ENCODE data around the gene SAA2.
"Not testable (repeated sequence)": the region's sequence is repeated elsewhere in the genome, so short reads cannot be mapped to it uniquely, and the experiment has no call there.

SAA2 gene

DNA sequence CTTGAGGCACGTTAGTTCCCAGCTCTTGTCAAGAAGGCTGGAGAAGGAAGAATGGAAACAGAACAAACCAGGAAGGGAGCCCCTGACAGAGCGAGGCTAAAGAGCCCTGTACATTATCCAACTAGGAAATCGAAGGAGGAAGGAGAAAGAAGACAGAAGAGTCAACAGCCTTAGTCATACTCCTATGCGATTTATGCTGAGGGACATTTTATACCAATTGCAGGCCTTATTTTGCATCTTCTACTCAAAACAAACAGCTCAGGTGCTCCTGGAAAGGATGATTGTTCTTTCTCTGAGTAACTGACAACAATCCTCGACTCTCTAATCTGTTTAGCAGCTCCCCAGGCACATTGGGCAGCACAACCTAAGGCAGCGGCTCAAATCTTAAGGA is 1.3 kb downstream of the SAA2 start:
- DNase-seq (ENCODE audit: low read depth): not testable (repeated sequence)

DNA sequence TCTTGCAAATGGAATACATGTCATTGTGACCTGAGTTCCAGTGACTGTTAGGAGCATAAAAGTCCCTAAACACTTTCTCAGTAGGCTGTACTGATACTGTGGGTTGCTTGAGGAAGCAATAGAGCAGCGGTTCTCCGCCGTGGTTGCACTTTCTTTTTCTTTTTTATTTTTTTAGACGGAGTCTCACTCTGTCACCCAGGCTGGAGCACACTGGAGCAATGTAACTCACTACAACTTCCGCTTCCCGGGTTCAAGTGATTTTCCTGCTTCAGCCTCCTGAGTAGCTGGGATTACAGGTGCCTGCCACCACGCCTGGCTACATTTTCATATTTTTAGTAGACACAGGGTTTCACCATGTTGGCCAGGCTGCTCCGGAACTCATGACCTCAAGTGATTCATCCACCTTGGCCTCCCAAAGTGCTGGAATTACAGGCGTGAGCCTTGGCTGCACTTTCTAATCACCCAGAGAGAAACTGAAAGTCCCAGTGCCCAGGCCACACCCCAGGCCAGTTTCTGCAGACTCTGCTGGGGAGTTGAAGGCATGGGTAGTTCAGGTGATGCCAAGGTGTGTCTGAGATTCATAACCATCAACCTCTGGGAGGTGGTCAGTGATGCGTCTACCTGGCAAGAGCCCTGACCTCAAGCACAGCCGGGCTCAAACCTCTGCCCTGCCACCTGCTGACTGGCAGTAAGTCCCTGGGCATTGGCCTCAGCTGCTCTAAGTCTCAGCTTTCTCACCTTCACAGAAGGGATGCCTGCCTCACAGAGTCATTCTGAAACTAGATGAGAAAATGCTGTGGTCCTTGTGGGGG is 1.9 kb downstream of the SAA2 start:
- not testable (repeated sequence) for DNase-seq (ENCODE audit: low read depth)

DNA sequence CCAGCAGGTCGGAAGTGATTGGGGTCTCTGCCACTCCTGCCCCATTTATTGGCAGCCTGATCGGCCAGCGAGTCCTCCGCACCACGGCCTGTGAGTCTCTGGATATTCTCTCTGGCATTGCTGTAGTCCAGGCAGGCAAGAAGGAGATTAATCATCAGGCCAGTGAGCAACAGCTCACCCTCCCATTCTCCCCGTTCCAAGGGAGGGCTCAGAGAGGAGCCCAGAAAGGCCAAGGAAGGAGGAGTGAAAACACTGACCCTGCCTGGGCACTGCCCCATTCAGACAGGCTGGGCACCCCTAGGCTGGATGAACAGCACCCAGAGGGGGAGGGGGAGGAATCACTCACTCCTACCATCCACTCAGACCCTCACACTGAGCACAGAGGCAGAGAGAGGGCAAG is 3.1 kb downstream of the SAA2 start:
- no peak for DNase-seq (ENCODE audit: low read depth)

DNA sequence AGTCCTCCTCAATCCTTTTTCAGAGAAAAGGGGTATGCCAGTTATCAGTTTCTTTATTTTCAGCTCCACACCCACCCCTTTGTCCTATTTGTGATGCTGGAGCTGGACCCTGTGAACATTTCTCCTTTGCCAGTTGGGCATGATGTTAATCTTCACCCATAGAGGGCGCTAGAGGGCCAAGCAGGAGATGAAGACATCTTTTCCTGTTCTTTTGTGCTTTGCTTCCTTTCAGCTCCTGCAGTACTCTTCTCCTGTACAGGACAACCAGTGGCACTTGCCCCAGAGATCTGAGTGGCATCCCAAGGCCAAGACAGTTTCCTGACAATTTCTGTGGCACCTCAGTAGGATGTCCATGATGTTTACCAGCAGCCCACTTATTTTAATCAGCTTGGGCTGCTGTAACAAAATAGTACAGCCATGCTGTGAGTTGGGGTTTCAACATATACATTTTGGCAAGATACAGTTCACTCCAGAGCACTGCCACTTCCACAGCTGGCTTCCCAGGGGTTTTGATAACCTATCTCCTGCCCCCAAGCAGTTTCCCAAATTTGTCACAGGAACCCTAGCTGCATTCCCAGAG is 4.6 kb downstream of the SAA2 start:
- peak; percentile 22 for DNase-seq (ENCODE audit: low read depth)

DNA sequence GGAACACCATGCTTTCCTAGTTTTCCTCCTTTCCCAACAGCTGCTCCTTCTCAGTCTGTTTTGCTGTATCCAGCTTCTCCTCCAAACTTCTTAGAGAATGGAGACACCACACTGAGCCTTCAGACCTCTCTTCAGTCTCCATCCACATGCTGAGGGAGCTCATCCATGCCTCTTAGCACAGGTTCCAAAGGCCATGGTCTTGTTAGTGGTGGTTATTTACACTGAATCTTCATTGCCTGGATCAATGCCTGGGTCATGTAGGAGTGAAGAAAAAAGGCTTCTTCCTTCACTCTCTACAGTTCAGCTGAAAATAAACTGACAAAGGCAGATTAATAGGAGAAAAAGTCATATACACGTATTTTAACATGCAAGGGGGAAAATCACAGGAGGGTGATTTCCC is 8.8 kb downstream of the SAA2 start:
- DNase-seq (ENCODE audit: low read depth): no peak

DNA sequence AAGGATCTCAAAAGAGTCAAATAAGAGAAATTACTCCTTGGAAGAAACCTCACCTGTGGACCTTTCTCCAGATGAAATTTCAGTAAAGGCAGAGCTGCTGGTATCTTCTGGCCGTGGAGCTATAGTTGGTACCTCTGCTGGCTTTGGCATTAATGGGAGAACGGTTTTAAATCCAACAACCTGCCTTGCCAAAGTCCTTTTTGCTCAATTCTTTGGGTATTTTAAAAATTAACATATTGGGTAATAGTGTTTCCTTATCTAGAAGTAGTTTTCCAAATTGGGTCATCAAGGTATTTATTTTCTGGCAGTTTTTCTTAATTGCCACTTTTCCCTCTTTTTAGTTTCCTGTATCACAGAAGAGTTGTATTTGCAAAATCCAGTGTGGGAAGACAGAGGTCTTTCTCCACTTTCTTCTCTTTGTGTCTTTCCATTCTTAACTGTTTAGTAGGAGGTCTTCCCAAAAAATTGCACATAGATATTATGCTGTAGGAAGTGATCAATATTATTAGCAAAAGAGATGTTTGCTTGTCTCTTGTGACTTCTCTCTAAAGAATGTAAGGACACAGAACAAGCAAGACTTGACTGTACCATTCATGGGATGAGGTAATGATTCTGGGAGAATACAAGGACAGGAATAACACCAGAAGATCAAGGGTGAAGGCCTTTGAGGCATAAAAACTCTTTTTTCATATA is 11.7 kb downstream of the SAA2 start, which contains the start of gene SAA4:
TSS of gene SAA4 (minus strand) at position 139 of the 693 bp plus-strand sequence. CDS start 876 bp downstream, outside the sequence.
- DNase-seq (ENCODE audit: low read depth): no peak

DNA sequence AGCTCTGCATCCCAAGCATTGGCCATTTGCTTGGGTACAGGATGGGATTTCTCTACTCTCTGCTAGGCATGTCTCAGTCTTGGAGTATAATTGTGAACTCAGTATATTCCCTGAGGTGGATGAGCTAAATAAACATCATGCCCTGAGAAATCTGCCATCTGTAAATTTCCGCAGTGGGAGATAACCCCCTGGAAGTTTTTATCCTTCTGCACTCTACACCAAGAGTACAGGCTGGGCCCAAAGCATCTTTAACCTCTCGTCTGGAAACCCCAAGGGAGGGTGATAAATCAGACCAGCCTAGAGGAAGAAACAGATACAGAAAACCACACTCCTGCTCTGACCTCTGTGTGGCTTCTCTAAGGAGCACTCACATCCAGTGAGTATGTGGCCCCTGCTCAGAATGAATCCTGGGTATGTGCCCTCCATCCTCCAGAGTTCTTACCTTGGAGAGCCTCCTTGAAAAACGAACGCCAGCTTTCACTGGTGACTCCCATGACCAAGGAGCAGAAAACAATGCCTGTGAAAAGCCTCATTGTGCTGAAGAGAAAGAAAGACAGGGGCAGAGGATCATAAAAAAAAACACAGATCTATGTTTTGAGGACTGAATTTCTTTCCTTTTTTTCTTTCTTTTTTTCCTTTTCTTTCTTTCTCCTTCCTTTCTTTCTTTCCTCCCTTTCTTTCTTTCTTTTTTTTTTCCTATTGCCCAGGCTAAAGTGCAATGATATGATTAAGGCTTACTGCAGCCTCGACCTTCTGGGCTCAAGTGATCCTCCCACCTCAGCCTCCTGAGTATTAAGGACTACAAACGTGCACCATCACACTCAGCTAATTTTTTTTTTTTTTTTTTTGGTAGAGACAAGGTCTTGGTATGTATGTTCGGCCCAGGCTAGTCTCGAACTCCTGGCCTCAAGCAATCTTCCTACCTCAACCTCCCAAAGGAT is 12.8 kb downstream of the SAA2 start:
- DNase-seq (ENCODE audit: low read depth): no peak

DNA sequence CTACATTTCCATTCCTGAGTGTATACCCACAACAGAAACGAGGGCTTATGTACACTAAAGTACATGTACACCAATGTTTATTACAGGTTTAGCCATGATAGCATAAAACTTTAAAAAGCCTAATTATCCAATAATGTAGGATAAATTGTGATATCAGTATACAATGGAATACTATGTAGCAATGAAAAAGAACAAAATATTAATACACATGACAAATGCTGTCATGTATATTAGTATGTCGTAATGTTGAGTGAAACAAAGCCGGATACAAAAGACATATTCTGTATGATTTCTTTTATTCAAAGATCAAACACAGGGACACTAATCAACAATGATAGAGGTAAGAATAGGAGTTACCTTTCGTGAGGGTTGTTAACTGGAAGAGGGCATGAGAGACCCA is 14.6 kb downstream of the SAA2 start:
- DNase-seq (ENCODE audit: low read depth): no peak

DNA sequence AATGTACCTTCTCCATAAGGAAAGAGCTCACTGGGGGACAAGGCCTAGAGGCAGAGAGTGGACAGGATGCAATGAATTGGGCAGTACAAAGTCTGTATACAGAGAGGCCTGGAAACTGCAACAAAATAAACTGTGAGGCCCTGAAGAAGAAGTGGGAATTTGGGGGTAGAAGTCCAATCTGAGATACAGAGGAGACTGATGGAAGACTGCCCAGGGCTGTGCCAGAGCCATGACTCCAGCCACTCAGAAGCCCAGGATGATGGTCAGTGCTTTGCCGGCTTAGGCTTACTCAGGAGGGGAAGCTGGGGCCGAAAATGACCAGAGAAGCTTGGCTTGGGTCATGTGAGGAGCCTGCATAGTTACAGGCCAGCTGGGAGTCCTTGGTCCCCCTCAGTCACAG is 17.6 kb downstream of the SAA2 start:
- no peak for DNase-seq (ENCODE audit: low read depth)

DNA sequence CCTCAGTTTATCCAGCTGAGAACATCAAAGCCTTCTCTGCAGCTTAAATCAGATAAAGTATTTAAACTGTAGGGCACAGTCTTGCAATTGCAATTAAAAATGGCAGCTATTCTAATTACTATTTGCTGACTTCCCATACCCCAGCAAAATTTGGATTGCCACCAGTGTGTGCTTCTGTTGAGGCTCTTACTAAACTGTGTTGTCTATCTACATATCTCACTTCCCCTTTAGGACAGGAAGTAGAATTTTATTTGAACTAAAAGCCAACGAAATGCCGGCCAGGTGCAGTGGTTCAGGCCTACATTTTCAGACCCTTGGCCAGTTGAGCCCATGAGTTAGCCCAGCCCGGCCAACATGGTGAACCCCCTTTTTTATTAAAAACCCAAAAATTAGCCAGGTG is 19.0 kb downstream of the SAA2 start:
- DNase-seq (ENCODE audit: low read depth): no peak

DNA sequence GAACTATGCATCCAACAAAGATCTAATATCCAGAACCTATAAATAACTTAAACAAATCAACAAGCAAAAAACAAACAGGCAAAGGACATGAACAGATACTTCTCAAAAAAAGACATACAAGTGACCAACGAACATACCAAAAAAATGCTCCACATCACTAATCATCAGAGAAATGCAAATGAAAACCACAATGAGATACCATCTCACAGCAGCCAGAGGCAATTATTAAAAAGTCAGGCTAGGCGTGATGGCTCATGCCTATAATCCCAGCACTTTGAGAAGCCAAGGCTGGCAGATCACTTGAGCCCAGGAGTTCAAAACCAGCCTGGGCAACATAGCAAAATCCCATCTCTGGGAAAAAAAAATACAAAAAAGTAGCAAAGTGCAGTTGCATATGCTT is 22.6 kb downstream of the SAA2 start:
- DNase-seq (ENCODE audit: low read depth): no peak

DNA sequence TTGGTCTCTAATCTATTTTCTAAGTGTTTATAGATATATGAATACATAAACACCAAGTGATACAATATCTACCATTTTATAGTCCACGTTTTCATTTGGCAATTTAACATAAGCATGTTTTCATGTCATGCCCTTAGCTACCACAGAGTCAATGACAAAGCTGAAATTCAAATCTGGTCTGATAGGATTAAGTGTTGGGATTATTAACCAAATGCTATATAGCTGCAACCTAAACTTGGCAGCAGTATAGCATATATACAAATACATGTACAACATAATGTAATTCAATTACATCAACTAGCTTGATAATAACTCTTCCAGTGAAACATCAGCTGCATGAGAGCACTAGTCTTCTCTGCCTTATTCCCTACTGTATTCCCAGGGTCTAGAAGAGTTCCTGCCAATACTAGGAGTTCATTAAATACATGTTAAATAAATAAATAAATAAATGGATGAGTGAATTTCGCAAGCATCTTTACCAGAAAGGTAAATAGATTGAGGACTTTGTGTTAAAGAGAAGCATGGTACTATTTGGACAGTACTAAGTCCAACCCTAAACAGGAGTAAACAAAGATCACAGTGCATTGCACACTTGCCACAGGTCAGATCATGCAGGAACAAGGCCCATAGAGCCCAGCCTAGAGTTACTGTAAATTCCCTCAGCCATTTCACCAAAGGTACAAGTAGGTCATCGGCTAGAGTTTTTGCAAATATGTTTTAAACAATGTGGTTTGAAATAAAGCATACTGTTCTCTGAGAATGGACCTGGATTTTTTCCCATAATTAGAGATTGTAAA is 24.7 kb downstream of the SAA2 start:
- no peak for DNase-seq (ENCODE audit: low read depth)

DNA sequence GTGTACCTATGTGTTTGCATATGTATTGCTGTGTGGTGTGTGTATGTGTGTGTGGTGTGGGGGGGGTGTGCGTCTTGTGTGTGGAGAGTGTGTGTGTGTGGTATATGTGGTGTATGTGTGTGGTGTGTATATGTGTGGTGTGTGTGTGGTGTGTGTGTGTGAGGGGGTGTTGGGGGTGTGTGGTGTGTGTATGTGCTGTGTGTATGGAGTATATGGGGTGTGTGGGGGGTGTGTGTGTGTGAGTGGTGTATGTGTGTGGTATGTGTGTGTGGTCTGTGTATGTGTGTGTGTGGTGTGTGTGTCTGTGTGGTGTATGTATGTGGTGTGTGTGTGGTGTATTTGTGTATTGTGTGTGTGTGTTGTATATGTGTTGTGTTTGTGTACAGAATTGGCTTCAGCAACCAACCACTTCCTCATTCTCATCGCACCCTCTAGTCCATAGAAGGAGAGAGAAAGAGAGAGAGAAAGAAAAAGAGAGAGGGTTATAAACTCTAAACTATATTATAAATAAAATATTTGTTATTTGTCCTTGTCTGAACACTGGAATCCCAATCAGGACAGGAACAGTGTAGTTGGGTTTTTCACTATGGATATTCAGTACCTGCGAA is 25.6 kb downstream of the SAA2 start:
- no peak for DNase-seq (ENCODE audit: low read depth)

DNA sequence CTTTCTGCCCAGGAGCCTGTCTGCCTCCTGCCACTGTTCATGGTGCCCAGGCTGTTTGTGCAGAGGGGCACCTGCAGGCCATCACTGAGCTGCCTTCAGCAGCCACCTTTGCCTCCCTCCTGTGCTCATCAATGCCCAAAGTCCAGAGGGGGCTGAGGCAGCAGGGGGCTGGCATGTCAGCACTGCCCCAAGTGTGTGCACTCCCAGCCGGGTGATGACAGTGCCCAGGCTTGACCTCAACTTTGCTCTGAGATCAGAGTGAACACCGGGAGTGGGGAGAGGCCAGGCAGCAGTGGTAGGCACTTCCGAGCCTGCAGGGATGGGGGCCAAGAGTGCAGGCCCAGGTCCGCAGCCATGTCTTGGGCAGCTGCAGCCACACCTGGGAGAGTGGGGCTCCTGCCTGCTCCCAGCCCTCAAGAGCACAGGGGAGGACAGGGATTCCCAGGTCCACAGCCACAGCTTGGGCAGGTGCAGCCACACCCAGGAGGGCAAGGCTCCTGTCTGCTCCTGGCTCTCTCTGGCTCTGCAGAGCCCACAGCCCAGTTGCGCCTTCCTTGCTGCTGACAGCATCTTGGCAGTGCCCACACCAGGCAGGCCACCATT is 27.1 kb downstream of the SAA2 start:
- DNase-seq (ENCODE audit: low read depth): no peak

DNA sequence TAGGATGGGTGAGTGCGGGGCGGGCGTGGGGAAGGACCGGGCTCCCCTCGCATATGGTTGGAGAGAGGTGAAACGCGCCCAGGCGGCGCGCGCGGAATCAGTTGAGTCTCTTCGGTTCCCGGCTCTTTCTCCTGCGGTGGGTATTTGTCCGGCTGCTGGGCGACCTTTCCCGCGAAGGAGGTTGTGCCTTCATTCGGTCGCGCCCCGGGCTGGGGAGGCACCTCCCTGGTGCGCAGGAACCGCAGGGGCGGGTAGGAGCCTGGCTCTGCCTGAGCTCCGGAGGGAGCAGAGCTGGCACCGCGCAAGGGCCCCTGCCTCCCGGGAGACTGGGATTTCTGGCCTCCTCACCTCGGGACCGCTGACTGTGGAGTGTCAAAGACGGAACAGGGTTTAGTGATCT is 39.4 kb downstream of the SAA2 start:
- no peak for DNase-seq (ENCODE audit: low read depth)

DNA sequence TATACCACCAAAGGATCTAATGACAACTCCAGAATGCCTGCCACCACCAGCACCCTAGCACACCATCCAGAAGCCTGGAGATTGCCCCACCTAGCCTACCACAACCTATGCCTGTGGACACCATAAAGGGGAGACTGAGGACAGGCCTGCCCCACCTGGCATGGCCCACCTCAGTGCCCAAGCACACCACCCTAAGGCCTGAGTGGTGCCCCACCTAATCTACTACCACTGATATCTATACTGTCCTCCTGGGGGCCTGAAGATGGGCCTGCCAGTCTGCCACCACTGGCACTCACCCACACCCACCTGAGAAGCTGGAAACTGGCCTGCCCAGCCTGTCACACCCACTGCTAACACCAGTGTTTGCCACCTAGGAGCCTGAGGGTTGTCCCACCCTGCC is 43.7 kb downstream of the SAA2 start:
- no peak for DNase-seq (ENCODE audit: low read depth)

DNA sequence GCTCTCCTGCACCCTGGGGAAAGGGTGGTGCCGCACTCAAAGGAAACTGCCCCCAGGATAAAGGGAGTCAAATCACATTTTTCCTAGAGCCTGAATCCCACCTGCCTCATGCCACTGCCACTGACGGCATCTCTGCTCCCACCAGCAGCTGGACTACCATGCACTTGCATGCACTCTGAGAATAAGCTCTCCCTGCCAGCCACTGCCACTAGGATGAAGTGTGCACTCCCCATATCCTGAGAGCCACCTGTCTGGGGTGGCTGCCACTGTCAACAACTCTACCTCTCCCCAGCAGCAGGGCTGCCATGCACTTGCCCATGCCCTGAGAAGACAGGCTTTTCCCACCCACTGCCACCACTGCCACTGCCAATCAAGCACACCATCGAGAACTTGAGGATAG is 44.2 kb downstream of the SAA2 start:
- DNase-seq (ENCODE audit: low read depth): no peak

DNA sequence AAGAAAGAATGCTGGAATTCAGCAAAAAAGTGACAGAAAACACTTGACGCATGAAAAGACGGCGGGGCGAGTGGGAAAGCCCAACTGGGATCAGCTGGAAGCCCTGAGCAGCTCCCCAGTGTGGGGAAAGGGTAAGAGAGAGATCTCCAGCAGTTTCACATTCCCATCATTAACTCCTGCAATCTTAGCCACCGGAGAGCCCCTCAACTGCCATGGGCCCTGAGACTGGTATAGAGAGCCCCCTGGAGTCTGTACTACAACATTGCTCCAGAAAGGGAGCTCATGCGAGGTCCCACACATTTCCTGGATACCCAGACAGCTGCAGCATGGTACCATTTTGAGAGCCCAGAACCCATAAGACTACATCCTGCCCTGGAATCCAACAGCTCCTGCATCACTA is 44.7 kb downstream of the SAA2 start:
- DNase-seq (ENCODE audit: low read depth): no peak

DNA sequence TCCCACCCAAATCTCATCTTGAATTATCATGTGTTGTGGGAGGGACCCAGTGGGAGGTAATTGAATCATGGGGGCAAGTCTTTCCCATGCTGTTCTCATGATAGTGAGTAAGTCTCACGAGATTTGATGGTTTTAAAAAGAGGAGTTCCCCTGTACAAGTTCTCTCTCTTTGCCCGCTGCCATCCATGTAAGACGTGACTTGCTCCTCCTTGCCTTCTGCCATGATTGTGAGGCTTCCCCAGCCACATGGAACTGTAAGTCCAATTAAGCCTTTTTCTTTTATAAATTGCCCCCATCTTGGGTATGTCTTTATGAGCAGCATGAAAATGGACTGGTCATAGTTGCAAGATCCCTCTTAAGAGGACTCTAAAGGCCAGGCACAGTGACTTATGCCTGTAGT is 50.7 kb downstream of the SAA2 start:
- not testable (repeated sequence) for DNase-seq (ENCODE audit: low read depth)

DNA sequence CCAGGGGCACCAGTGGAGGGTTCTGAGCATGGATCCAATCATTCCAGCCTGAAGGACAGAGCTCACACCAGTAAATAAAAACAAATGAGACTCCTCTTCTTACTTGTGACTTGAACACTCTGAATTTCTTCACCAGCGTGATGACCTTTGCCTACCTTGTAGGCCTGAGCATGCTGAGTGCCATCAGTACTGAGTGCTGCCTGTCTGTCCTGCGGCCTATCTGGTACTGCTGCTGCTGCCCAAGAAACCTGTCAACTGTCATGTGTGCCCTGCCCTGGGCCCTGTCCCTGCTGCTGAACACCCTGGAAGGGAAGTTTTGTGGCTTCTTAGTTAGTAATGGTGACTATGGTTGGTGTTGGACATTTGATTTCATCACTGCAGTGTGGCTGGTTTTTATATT is 51.9 kb downstream of the SAA2 start:
- DNase-seq (ENCODE audit: low read depth): no peak

Measured in stimulated activated CD4-positive, alpha-beta T cell treated with anti-CD3 and anti-CD28 coated beads, Interleukin-2, amount 100 ng/mL, for 4 hours (primary cell).